ENCODE measurements around the gene CILP2. TPM values are rescaled to one million over a fixed set of nuclear protein-coding genes. Genes with fewer than 3 reads are reported as not detected.
A peak's percentile ranks its signal among the peaks of the same experiment; 100 is the strongest.

The CILP2 gene
- total and polyA plus RNA-seq, 2 experiments from 2014 or later, result 4.0 to 21.6 TPM

DNA sequence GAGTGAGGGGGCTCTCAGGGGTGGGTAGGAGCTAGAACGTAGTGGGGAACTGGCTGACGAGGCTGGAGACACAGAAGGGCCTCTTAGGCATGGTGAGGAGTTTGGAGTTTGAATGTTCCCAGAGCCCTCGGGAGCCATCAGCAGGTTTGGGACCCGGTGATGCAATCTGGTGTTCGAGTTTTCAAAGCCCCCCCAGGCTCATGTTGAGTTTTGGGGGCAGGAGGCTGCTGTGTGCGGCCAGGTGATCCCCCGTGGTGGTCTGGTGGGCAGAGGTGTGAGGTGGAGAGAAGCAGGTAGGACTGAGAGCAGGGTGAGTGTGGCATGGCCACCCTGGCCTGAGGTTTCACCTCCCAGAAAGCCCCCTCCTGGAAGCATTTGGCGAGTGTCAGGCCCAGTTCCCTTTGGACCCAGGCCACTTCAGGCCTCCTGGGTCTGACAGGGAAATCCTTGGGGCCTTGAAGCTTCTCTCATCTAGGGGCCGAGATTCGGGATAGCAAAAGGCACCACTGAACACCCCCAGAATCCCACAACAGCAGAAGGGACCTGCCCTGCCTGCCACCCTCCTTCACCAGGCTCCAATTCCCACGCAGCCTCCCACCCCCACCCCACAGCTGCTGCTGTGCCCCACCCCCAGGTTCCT, 8.2 kb upstream of the CILP2 start (continued):
- TF ChIP-seq ZNF462 (CRISPR knock-in tag; IDR thresholded peaks at IDR 0.05) (no peak), ZNF114 (CRISPR knock-in tag; IDR thresholded peaks at IDR 0.05) (no peak), NANOG (IDR thresholded peaks at IDR 0.05; ENCODE audit: borderline replicate concordance) (no peak), JUNB (IDR thresholded peaks at IDR 0.05; ENCODE audit: unreplicated experiment) (no peak)
- TF ChIP-seq, protein P1, sequence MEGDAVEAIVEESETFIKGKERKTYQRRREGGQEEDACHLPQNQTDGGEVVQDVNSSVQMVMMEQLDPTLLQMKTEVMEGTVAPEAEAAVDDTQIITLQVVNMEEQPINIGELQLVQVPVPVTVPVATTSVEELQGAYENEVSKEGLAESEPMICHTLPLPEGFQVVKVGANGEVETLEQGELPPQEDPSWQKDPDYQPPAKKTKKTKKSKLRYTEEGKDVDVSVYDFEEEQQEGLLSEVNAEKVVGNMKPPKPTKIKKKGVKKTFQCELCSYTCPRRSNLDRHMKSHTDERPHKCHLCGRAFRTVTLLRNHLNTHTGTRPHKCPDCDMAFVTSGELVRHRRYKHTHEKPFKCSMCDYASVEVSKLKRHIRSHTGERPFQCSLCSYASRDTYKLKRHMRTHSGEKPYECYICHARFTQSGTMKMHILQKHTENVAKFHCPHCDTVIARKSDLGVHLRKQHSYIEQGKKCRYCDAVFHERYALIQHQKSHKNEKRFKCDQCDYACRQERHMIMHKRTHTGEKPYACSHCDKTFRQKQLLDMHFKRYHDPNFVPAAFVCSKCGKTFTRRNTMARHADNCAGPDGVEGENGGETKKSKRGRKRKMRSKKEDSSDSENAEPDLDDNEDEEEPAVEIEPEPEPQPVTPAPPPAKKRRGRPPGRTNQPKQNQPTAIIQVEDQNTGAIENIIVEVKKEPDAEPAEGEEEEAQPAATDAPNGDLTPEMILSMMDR (conservative IDR thresholded peaks at IDR 0.05; ENCODE audit: low read depth in 2 of 2), result no peak

- Histone ChIP-seq H3K4me3 (no peak overlapping the region), H3K79me2 (replicated peaks; ENCODE audit: insufficient read depth) (peaks cover under 1% of the 10 kb centered on the region; the same call in 1 of the 2 replicates), H3K27ac (ENCODE audit: low read depth) (no peak overlapping the region), H3K36me3 (ENCODE audit: insufficient read depth) (no peaks in the 10 kb centered on the region), H2AFZ (no peak overlapping the region), H3K27me3 (ENCODE audit: insufficient read depth) (0 out of 2 replicates have a peak, but pooled peaks cover 3% of the 10 kb centered on the region), H3K4me1 (ENCODE audit: insufficient read depth) (peaks cover 6% of the 10 kb centered on the region; the same call in 1 of the 2 replicates), H3F3A (replicated peaks; ENCODE audit: low read depth) (peaks cover 27% of the 10 kb centered on the region), H3K4me2 (no peak overlapping the region), H3K9me2 (ENCODE audit: insufficient read depth) (no peaks in the 10 kb centered on the region), H4K20me1 (replicated peaks; ENCODE audit: insufficient read depth) (peaks cover 3% of the 10 kb centered on the region; the same call in 1 of the 2 replicates)
- peaks cover 14% of the 10 kb centered on the region for H3K27me3 Mint-ChIP-seq (ENCODE audit: insufficient read depth, low read depth, poor library complexity)
- ATAC-seq (peak; percentile 8), DNase-seq (ENCODE audit: low spot score) (peak; percentile 71)
- H3K4me1 Mint-ChIP-seq, result peaks cover 42% of the 10 kb centered on the region
- no peak overlapping the region for H3K27ac Mint-ChIP-seq
- no peak overlapping the region for H3K4me3 Mint-ChIP-seq
- peaks cover 32% of the 10 kb centered on the region for H3K36me3 Mint-ChIP-seq (ENCODE audit: low read depth)
- H3K9me3 Mint-ChIP-seq, result no peaks in the 10 kb centered on the region
- no peak for TF ChIP-seq NANOG (IDR thresholded peaks at IDR 0.05; ENCODE audit: borderline replicate concordance)
- no peak for TF ChIP-seq ZNF114 (CRISPR knock-in tag; IDR thresholded peaks at IDR 0.05)
- TF ChIP-seq, protein P1 (conservative IDR thresholded peaks at IDR 0.05; ENCODE audit: low read depth in 2 of 2), result peak in 1 of 2 experiments; percentile 24; a peak in 2 of 4 replicates
- TF ChIP-seq STAT1 (IDR thresholded peaks at IDR 0.05; ENCODE audit: unreplicated experiment), result no peak
- TF ChIP-seq CREB1 (CRISPR knock-in tag; IDR thresholded peaks at IDR 0.05; ENCODE audit: low read depth), result no peak
These were observed 7.7 kb upstream of the CILP2 start for GRCh38 chr19:19530423-19530804.

All from GM23338 (cell line).